Stimulated activated naive CD4-positive, alpha-beta T cell (primary cell): Measurements from ENCODE around the gene FASN.
A peak's percentile ranks its signal among the peaks of the same experiment; 100 is the strongest.
"Not testable (repeated sequence)": the region's sequence is repeated elsewhere in the genome, so short reads cannot be mapped to it uniquely, and the experiment has no call there.

Experiments
- DNase-seq, 6 experiments: peaks; one replicate each; lab custom pipeline; 2025; lab: John Stamatoyannopoulos, UW

Gene FASN

DNA sequence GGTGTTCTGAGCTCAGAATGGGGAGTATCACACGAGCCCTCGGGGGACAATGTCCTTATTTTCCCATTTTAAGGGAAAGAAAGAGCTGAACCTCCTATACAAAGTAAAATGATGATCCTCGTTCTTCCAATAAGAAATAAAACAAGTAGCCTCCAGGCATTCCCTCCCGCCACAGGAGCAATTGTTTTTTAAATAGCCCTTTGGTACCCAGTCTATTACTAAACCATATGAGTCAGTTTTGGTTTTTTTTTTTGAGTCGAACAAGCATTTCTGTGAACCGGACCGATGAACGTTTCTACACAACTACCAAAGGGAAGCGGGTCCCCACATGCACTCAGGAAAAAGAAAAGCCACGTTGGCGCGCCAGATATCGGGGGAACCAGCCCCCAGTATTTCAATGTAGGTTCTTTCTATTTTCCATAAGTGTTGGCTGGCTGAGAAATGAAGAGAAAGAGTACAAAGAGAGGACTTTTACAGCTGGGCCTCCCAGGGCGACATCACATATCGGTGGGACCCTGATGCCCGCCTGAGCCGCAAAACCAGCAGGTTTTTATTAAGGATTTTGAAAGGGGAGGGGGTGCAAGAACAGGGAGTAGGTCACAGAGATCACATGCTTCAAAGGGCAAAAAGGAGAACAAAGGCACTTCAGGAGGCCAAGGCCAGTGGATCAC, 56.8 kb downstream of the FASN start:
- DNase-seq, result no peak

DNA sequence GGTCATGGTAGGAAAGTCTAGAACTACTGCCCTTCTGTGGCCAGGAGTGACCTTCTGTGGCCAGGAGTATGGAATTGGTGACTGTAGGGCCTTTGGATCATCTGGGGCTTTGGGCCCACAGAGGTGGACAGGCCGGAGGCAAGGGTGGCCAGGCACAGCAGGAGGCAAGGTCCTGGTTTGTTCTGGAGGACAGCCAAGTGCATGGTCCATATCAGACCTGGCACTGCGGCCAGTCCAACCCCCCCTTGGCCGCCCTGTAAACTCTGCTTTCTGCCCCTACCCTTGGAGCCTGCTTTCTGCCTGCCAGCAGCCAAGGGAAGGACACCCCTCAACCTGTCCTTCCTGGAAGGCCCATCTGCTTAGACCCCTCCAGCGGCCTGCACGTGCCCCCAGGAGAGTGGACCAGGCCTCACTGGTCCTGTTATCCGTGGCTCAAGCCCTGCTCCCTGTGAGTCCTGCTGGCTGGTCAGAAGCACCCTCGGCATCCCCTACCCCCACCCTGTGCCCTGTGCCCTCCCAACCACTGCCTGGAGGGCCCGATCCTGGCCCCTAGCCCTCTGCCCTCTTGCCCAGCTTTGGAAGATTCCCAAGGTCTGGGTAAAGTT, 58.2 kb downstream of the FASN start:
- DNase-seq, result no peak

DNA sequence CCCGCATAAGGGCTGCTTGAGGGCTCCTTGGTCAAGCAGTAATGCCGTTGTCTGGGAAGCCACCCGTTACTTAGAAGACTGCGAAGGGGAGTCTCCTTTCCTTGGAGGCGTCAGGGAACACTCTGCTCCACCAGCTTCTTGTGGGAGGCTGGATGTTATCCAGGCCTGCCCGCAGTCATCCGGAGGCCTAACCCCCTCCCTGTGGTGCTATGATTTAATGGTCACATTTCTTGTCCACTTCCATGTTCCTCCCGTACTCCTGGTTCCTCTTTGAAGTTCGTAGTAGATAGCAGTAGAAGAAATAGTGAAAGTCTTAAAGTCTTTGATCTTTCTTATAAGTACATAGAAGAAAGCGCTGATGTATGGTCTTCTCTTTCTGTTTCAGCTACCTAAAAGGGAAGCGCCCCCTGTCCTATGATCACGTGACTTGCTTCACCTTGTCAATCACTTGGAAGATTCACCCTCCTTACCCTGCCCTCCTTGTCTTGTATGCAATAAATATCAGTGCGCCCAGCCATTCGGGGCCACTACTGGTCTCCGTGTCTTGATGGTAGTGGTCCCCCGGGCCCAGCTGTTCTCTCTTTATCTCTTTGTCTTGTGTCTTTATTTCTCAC, 59.1 kb downstream of the FASN start:
- DNase-seq, result not testable (repeated sequence)

DNA sequence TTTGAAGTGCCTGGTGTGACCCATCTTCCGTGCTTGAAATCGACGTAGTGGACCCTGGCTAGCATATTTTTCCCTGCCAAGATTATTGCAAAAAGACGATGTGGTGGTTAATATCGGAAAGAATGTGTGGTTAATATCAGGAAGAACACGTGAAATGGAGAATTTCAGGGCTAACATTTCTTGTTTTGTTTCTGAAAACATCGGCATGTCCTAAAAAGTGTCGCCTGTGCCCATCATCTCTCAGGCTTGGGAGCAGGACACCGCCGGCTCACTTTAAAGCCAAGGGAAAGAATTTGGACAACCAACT, 60.2 kb downstream of the FASN start:
- no peak for DNase-seq

DNA sequence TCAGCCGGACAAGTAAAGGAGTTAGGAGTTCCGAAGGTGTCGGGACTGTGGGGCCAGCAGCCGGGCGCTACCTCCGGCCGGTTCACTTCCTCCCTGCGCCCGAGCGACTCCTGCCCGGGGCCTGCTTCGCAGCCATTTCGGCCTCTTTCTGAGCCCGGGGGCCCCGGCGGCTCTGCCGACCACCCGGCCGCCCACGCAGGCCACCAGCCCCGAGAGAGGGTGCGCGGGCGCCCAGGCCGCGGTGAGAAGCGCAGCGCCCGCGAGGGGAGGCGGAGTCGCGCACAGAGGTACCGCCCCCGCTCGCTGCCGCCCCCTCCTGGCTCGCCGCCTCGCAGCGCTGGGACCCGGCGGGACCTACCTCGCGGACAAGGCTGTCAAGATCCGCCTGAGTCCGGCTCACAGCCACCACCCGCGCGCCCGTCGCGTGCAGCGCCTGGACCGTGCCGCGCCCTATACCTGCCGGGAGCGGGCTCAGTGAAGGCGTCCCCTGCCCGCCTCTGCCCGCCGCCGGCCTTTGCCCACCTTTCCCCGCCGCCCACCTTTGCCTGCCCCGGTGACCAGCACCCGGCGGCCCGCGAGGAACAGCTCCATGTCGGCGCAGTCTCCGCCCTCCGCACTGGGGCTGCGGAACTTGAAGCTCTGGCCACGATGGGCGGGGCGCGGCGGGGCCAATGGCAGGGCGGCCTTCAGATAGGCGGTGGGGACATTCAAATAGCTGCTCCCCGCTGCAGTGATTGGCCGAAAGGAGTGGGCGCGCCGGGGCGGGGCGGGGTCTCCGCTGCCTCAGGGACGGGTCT, 60.7 kb downstream of the FASN start, which contains the start of gene DCXR:
Gene DCXR, minus strand, starts transcription at position 606 of the 797 bp plus-strand sequence. Its CDS starts 15 bp downstream, at position 591.
- peak; percentile 87 to 94 (median 90) for DNase-seq

DNA sequence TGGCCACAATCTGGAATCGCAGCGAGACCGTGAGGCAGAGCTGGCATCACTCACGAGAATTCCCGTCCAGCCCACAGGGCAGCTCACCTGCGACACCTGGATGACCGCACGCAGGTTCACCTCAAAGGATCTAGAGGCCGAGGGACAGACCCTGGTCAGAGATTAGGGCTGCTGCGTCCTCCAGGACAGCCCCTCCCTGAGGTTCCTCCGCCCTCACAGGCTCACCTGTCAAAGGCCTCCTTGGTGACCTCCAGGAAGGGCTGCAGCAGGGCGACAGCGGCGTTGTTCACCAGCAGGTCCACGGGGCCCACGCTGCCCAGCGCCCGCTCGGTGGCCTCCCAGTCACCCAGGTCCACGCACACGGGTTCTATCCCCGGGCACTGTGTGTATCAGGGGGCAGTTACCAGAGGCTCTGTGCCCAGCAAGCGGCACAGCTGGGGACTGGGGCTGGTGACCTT, 61.4 kb downstream of the FASN start:
- no peak for DNase-seq

DNA sequence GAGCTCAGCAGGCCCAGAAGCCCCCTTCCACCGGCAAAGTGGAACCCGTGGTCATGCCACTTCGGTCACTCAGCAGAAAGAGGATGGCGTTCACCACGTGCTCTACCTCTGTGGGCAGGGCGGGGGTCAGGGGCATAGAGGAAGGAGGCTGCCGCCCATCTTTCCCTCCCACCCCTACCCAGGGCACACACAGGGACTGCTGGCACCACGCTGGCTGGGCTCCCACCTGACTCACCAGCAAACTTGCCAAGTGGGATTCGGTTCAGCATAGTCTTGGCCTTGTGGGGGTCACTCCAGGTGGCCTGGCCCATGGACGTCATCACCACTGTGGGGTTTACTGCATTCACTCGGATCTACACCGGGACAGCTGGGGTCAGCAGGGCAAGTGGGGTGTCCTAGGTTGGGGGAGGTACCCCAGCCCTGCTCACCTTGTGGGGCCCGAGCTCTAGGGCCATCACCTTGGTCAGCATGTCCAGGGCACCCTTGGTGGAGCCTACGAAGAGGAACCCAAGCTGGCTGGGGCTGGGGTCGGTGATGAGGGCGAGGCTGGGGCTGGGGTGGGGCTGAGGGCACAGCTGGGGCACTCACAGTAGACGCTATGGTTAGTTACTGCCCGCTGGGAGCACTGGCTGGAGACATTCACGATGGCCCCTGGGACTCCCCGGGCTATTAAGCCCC, 61.9 kb downstream of the FASN start:
- DNase-seq, result no peak

DNA sequence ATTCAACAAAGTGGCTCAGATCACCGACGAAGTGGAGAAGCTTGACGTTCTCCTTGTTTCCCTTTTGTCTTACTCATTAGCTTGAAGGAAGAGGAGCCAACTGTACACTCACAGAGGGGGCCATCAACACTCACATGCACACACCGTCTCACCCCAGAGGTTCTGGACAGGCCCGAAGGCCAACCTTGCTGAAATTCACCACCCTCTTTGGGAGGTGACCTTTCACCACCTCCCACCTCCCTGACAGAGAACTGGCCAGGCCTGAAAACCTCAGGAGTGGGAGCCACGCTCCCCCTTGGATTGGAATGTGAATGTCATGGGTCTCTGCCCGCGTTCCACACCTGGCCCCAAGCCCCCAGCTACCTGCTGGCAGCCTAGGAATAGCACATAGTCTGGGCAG, 62.5 kb downstream of the FASN start:
- DNase-seq, result no peak

DNA sequence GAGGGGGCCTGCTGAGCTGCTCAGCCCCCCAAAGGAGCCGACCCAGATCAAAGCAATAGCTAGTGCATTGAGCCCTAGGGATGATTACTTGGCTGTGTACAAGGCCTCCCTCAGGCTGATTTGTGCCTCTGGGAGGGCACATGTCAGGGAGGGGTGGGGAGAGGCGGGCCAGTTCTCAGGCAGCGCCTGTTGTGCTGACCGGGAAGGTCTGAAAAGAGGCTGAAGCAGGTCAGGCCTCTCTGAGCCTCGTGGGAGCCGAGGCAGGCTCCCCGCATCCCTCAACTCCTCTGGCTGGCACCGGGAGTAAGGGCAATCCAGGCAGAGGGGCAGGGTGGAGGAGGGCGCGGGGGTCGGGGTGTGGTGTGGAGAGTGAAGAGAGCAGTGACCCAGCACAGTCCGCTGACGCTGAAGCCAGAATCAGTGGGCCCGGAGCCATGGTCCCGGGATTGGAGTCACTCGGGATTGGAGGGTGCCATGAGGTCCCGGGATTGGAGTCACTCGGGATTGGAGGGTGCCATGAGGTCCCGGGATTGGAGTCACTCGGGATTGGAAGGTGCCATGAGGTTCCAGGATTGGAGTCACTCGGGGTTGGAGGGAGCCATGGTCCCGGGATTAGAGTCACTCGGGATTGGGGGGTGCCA, 63.5 kb downstream of the FASN start:
- DNase-seq, result no peak

DNA sequence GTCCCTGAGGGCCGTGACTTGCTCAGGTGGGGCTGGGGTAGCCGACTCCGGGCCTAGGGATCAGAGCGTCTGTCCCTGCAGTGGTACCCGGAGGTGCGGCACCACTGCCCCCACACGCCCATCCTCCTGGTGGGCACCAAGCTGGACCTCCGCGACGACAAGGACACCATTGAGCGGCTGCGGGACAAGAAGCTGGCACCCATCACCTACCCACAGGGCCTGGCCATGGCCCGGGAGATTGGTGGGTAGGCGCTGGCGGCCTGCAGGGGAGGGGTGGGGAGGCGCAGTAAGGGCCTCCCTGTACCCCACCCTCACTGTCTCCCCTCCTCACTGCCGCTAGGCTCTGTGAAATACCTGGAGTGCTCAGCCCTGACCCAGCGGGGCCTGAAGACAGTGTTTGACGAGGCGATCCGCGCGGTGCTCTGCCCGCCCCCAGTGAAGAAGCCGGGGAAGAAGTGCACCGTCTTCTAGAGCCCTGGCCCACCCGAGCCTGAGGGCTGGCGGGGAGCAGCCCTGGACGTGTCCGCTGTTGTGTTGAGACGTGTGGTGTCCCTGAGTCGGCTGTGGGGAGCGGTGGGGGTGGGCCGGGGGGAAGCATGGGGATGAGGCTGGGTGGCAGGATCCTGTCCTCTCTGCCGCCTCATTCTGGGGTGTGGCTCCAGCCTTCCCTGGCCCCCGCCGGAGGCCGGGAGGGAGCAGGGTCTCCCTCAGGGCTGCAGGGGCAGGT, 64.5 kb downstream of the FASN start:
- DNase-seq, result no peak

DNA sequence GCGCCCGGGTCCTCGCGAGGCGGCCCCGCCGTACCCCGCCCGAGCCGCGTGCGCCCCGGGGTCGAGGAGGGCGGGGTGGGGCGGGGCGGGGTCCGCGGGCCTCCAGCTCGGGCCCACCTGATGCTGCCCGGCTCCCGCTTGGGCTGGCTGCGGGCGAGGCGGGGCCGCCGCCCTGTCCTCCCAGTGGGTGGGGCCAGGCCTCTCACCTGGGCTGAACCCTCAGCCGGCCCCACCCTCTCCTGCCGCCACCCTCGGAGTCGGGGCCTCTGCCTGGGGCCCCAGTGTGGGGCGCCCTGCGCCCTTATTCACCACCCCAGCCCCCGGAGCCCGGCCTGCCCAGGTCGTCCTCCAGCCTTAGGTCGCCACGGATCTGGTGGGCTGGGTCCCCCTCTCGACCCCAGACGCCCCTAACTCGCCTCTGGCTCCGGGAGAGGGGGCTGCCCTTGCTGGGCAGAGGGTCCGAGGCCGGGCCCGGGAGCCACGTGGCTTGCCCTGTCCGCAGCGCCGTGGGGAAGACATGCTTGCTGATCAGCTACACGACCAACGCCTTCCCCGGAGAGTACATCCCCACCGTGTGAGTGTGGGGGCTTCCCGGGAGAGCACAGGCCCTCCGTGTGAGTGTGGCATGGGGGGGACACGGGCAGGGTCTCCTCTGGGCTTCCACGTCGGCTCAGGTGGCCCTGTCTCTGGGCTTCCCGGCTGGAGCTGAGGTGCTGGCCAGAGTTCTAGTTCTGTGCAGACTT, 66.0 kb downstream of the FASN start:
- peak in 4 of 6 experiments; percentile 11 to 46 (median 16) for DNase-seq

DNA sequence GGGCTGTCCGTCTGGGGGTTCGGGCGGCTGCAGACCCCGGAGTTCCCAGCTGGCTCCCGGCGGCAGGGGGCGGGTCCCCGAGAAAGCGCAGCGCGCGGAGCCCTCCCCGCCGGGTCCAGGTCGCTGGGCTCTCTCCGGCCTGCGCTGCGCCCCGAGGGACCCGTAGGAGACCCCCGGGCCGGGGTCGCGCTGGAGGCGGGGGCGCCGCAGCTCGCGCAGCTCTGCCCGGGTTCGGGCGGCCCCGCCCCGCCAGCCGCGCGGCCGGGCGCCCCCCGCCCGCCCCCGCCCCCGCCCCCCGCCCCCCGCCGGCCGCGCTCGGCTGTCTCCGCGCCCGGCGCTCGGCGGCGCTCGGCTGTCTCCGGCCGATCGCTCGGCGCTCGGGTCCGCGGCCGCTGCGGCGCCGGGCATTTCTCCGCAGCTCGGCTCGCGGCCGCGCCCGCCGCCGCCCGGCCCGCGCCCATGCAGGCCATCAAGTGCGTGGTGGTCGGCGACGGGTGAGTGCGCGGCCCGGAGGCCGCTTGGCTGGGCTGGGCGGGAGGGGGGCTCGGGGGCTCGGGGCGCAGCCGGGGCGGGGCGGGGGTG, 66.6 kb downstream of the FASN start, which contains the start of gene RAC3:
Gene RAC3, plus strand, starts transcription at position 376 of the 582 bp plus-strand sequence. Its CDS starts 84 bp downstream, at position 460.
- DNase-seq, result no peak

DNA sequence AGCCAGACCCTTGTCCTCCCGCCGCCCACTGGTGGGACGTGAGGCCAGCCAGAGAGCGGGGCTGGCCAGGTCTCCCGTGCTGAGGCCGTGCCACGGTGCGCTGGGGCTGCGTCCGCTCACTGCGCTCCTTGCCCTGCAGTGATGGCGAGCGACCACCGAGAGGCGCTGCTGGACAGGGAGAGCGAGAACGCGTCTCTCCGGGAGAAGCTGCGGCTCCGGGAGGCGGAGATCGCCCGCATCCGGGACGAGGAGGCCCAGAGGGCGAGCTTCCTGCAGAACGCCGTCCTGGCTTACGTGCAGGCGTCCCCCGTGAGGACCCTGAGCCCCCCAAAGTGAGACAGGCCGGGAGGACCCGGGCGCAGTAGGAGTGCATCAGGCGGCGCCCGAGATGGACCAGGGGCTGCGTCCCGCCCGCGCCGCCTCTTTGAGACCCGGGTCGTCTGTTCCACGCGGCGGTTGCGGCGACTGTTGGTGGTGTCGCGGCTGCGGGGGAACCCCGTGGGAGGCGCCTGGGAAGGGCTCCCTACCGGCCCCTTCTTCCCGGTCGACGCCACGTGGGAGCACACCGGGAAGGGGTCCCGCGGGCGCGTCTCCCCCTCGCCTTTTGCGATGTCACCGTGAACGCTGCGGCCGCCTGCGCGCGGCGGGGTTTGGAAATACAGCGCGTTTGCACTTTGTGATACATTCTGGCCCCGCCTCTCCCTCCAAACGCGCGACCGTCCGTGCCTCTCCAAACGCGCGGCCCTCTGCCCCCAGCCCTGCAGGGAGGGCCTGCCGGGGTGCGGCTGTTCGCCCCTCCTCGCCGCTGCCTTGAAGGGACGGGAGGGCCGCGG, 67.3 kb downstream of the FASN start:
- DNase-seq, result peak; percentile 64 to 88 (median 80)

DNA sequence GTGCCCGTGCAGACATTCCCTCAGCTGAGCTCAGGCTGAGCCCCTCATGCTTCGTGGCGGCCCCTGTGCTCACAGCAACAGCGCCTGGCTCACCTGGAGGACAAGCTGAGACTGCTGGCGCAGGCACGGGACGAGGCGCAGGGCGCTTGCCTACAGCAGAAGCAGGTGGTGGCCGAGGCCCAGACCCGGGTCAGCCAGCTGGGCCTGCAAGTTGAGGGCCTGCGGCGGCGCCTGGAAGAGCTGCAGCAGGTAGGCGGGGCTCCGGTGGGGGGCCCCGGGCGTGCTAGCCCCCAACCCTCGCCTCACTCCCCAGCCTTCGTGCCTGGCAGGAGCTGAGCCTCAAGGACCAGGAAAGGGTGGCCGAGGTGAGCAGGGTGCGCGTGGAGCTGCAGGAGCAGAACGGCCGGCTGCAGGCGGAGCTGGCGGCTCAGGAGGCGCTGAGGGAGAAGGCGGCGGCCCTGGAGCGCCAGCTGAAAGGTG, 68.0 kb downstream of the FASN start:
- DNase-seq, result no peak

DNA sequence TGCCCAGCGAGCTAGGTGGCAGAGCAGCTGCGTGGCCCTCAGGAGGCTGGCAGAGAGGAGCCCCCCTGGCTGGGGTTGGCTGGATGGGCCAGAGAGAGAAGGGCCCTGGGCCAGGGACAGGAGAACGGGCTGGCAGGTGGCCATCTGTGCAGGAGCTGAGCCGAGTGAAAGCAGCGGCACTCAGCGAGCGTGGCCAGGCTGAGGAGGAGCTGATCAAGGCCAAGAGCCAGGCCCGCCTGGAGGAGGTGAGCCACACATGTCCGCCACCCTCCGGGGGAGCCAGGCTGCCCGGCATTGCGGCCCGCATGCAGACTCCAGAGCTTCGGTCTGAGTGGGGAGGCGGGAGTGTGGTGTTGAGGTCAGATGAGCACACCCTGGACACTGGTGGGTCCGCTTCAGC, 68.6 kb downstream of the FASN start:
- DNase-seq, result no peak

DNA sequence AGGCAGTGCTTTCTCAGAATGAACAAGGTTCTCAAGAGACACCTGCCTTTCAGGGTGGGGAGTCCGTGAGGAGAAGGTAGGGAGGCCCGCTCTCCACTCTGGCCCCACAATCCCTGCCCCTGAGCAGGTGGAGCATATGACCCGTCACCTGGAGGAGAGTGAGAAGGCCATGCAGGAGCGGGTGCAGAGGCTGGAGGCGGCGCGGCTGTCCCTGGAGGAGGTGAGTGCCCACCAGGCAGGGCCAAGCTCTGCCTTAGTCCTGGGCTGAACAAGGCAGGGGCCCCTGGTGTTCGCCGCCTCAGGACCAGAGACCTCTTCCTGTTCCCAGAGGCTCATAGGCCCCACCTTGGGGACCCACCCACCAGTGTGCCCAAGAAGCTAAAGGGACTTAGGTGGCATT, 69.1 kb downstream of the FASN start:
- DNase-seq, result no peak
